Epithelial cell of umbilical artery (primary cell): ENCODE data around the gene GPHB5. TPM values are rescaled to one million over a fixed set of nuclear protein-coding genes. Genes with fewer than 3 reads are reported as not detected.

Experiments used
- total RNA-seq: library from RNA; depleted of rRNA; stranded (reverse); fragments of >200 nt; gene quantifications from 2 replicates; pipeline ENCODE4 v1.2.3, GENCODE V29; 2014

Gene GPHB5
- total RNA-seq: not detected in 2 replicates

GRCh38 chr14:63318835-63319234, at the start of gene GPHB5:
GPHB5 (minus strand) TSS chr14:63318935; CDS start chr14:63317849, 1,086 bp downstream.

Other genes with a start within 250 kb of the GPHB5 start
- gene RHOJ, start 114.5 kb downstream of the GPHB5 start, total RNA-seq: 31.5 and 40.3 TPM in 2 replicates
- gene PPP2R5E, start 224.4 kb upstream of the GPHB5 start, total RNA-seq: 14.6 and 15.6 TPM in 2 replicates